Right cardiac atrium (tissue), 5 donors: ENCODE measurements around the gene ZNF880. TPM values are rescaled to one million over a fixed set of nuclear protein-coding genes. Genes with fewer than 3 reads are reported as not detected.

Source experiments
- ATAC-seq, 2 donors: fragments of 200-7000 bp; cut with Tn5 transposase; one replicate each; pipeline versions ENCODE4 v1.8.0 to v1.9.1; 2020; ENCODE audit warnings: moderate library complexity in 2 of 2, mild to moderate bottlenecking in 1 of 2
- DNase-seq, 3 donors: peaks; one replicate each; pipeline ENCODE4 v3.0.0-alpha.2; 2020
- H3K27ac ChIP-seq: one replicate; pipeline ENCODE4 v1.5.1; 2013; ENCODE audit warnings: mild to moderate bottlenecking, low read length, control low read depth, moderate library complexity
- H3K27me3 ChIP-seq: one replicate; pipeline ENCODE4 v1.6.1; 2013; ENCODE audit not compliant: control insufficient read depth, insufficient read depth
- H3K4me1 ChIP-seq: one replicate; pipeline ENCODE4 v1.6.1; 2013; ENCODE audit warnings: low read length; ENCODE audit not compliant: control insufficient read depth, insufficient read depth
- H3K4me3 ChIP-seq: one replicate; pipeline ENCODE4 v1.5.1; 2013; ENCODE audit warnings: low read length, control low read depth
- H3K9me3 ChIP-seq: one replicate; pipeline ENCODE4 v1.6.1; 2013; ENCODE audit warnings: low read length; ENCODE audit not compliant: control insufficient read depth
- WGBS: extraction: QIAGEN DNeasy Blood & Tissue Kit; methylation state at CpG from one replicate; pipeline ENCODE4 v1.1.7; 2013; 5-methylcytosine and 5-hydroxymethylcytosine counted together
- intact Hi-C, 4 donors: fragments of 100-400 bp; cut with DNase I; formaldehyde crosslinking; loops; one replicate each; pipeline versions ENCODE4 v1.11.0 to v1.14.0; 2022 to 2023
- polyA plus RNA-seq: library from polyadenylated mRNA; stranded (reverse); fragments of 200-250 nt; gene quantifications from one replicate; pipeline ENCODE4 v1.2.3, GENCODE V29; 2013
- total RNA-seq, 4 donors: library from RNA; stranded (reverse); fragmentation: NEBNext Ultra II Directional; extraction: Animal tissue kit (Norgen Biotek cat#: 25700); gene quantifications; one replicate each; pipeline ENCODE4 v1.2.1, GENCODE V29; 2021
- donor health status: healthy with polysubstance abuse.
- donor health status: DM: no; HTN: yes; CAD: no.
- donor health status: DM: no; HTN: no; CAD: no.
- donor health status: DM: no; HTN: yes; CAD: no; lungs with severe emphysema.
- donor health status: DM: yes; HTN: yes; CAD: no.

The ZNF880 gene
- total and polyA plus RNA-seq, 5 donors, result 18.1 to 24.1 (median 18.3) TPM

GRCh38 chr19:52366414-52366824 is 3.3 kb upstream of the ZNF880 start:
- intact Hi-C loops, result no loop called here
- ATAC-seq, result no peak
- 98% methylated on average over 8 of the region's 8 CpGs for WGBS

GRCh38 chr19:52370341-52370710 is 603 bp downstream of the ZNF880 start:
- peak overlapping the region; percentile 95 for H3K4me3 ChIP-seq
- H3K9me3 ChIP-seq, result peaks cover 6% of the 10 kb centered on the region
- intact Hi-C loops, result no loop called here
- H3K27me3 ChIP-seq, result no peaks in the 10 kb centered on the region
- H3K4me1 ChIP-seq, result no peaks in the 10 kb centered on the region
- WGBS, result 38% methylated on average over 7 of the region's 7 CpGs
- DNase-seq (no peak), ATAC-seq (no peak)
- H3K27ac ChIP-seq, result peak overlapping the region; percentile 98

More at GRCh38 chr19:52366414-52366824, 3.3 kb upstream of the ZNF880 start:
- Histone ChIP-seq H3K4me3 (no peak overlapping the region), H3K9me3 (peaks cover 6% of the 10 kb centered on the region), H3K4me1 (no peaks in the 10 kb centered on the region), H3K27me3 (no peaks in the 10 kb centered on the region), H3K27ac (no peak overlapping the region)
- DNase-seq, result no peak

GRCh38 chr19:52391135-52391534 is 21.4 kb downstream of the ZNF880 start:
- ATAC-seq, result no peak
- Histone ChIP-seq H3K27me3 (no peaks in the 10 kb centered on the region), H3K27ac (no peak overlapping the region), H3K4me3 (no peak overlapping the region), H3K4me1 (no peaks in the 10 kb centered on the region), H3K9me3 (peaks cover 4% of the 10 kb centered on the region)
- intact Hi-C loops, result no loop called here
- 61% methylated on average over 1 of the region's 1 CpG for WGBS
- DNase-seq, result no peak

DNA sequence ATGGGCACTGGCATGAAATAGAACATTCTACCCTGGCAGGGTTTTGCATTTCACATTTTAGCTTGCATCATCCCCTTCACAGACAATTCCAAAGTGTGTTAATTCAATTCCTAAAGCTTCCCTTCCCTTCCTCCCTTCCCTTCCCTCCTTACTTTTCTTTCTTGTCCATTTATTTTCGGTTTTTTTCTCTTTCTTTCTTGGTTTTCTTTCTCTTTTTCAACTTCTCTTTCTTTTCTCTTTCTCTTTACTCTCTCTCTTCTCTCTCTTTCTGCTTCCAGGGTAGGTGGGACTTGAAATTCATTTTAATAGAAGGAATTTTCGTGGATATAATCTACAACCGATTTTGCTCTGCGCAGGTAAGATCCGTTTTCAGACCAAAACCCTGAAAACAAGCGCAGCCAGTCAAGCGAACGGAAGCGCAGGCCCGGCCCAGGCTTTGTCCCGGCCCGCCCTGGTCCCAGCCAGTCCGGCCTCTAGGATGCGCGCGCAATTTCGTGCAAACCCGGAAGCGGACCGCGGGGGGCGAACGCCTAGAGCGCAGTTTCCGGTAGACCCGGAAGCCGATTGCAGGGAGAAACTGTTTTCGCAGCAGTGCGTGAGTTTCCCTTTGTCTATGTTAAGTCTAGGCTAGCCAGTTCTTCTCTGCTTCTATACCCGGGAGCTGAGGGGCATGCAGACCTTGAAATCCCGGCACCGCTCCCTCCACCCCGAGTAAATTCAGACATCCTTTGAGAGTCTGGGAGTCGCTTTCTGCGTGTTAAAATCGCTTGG is 27.8 kb downstream of the ZNF880 start, which contains the start of gene ZNF528:
Gene ZNF528 (plus strand): TSS at position 540 of the 771 bp plus-strand sequence. CDS start 4,165 bp downstream, outside the sequence.
- H3K9me3 ChIP-seq, result no peaks in the 10 kb centered on the region
- no peaks in the 10 kb centered on the region for H3K27me3 ChIP-seq
- peak; percentile 100 for ATAC-seq
- peak; percentile 97 to 99 (median 99) for DNase-seq
- H3K4me3 ChIP-seq, result peak within 1 kb of the TSS; percentile 84
- no peaks in the 10 kb centered on the region for H3K4me1 ChIP-seq
- intact Hi-C loops, result no loop called here
- WGBS, result under 1% methylated on average over 36 of the region's 36 CpGs
- H3K27ac ChIP-seq, result peak within 1 kb of the TSS; percentile 54

- peak in 1 of 3 donors; percentile 34 for DNase-seq
- Histone ChIP-seq H3K4me3 (peak overlapping the region; percentile 84), H3K9me3 (no peaks in the 10 kb centered on the region), H3K27me3 (no peaks in the 10 kb centered on the region), H3K4me1 (no peaks in the 10 kb centered on the region), H3K27ac (peak overlapping the region; percentile 54)
- ATAC-seq, result peak; percentile 24 to 52
- 5% methylated on average over 14 of the region's 14 CpGs for WGBS
- intact Hi-C loops, result no loop called here
Observed at GRCh38 chr19:52398081-52398441, 28.3 kb downstream of the ZNF880 start.

DNA sequence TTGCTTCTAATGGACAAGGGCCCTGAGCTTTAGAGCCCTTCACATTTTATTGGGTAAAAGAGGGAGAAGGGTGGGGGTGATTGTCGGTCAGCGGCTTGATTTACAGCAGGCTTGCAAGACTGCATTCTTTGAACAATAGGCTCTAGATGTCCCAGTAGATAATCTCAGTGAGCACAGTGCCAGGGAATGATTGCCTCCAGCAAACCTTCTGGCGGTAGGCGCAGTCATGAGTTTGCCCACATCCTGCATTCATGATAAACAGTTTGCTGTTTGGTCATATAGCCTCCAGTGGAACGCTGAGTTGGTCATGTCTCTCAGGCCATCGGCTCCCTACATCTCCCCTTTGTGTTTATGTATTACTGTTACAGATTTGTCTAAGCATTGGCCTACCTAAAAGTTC is 40.6 kb downstream of the ZNF880 start:
- WGBS, result 99% methylated on average over 6 of the region's 6 CpGs
- DNase-seq, result no peak
- intact Hi-C loops, result no loop called here
- Histone ChIP-seq H3K9me3 (peaks cover 23% of the 10 kb centered on the region), H3K4me1 (no peaks in the 10 kb centered on the region), H3K27me3 (no peaks in the 10 kb centered on the region), H3K27ac (no peak overlapping the region), H3K4me3 (no peak overlapping the region)
- no peak for ATAC-seq

DNA sequence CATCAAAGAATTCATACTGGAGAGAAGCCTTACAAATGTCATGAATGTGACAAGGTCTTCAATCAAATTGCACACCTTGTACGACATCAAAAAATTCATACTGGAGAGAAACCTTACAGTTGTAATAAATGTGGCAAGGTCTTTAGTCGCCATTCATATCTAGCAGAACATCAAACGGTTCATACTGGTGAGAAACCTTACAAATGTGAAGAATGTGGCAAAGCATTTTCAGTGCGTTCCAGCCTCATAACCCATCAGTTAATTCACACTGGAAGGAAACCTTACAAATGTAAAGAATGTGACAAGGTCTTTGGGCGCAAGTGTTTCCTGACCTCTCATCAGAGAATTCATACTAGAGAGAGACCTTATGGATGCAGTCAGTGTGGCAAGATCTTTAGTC is 46.0 kb downstream of the ZNF880 start:
- Histone ChIP-seq H3K4me1 (no peaks in the 10 kb centered on the region), H3K4me3 (no peak overlapping the region), H3K27ac (no peak overlapping the region), H3K27me3 (no peaks in the 10 kb centered on the region), H3K9me3 (peaks cover 20% of the 10 kb centered on the region)
- DNase-seq, result no peak
- 97% methylated on average over 5 of the region's 5 CpGs for WGBS
- intact Hi-C loops, result no loop called here
- no peak for ATAC-seq

DNA sequence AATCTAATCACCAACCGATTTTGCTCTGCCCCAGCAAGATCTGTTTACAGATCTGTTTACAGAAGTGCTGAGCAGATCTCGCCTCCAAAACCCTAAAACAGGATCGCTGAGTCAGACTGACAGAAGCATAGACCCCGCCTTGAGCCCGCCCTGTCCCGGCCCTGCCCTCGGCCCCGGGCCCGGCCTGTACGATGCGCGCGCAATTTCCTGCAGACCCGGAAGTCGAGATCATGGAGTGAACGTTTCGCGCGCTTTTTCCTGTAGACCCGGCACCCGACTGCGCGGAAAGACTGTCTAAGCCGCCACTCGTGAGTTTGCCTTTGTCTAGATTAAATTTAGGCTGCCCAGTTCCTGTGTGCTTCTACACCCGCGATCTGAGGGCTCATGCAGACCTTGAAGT is 59.2 kb downstream of the ZNF880 start, which contains the start of gene ZNF534:
Gene ZNF534 (plus strand): TSS at position 212 of the 400 bp plus-strand sequence. CDS start 2,327 bp downstream, outside the sequence.
- H3K4me3 ChIP-seq, result no peak within 1 kb of the TSS
- intact Hi-C loops, result no loop called here
- no peaks in the 10 kb centered on the region for H3K4me1 ChIP-seq
- ATAC-seq (no peak), DNase-seq (no peak)
- WGBS, result 53% methylated on average over 27 of the region's 27 CpGs
- no peaks in the 10 kb centered on the region for H3K9me3 ChIP-seq
- H3K27me3 ChIP-seq, result no peaks in the 10 kb centered on the region
- no peak within 1 kb of the TSS for H3K27ac ChIP-seq

Other genes with a start within 250 kb of the ZNF880 start
- gene ZNF616, start 230.0 kb upstream of the ZNF880 start, total RNA-seq, result 1 to 10 TPM; 5.7 to 8.2 (median 6.6) TPM
- 1.6 TPM for gene ZNF616, start 230.0 kb upstream of the ZNF880 start, polyA plus RNA-seq
- 1 to 10 TPM; 5.6 to 9.4 (median 8.6) TPM for gene ZNF836, start 198.3 kb upstream of the ZNF880 start, total RNA-seq
- 3.4 TPM for gene ZNF836, start 198.3 kb upstream of the ZNF880 start, polyA plus RNA-seq
- gene PPP2R1A, start 179.9 kb upstream of the ZNF880 start, total RNA-seq, result 100 to 1,000 TPM; 370 to 446 (median 409) TPM
- gene PPP2R1A, start 179.9 kb upstream of the ZNF880 start, polyA plus RNA-seq, result 235 TPM
- 10 to 100 TPM; 11.5 to 14.9 (median 12.4) TPM for gene ZNF766, start 100.3 kb upstream of the ZNF880 start, total RNA-seq
- 3.8 TPM for gene ZNF766, start 100.3 kb upstream of the ZNF880 start, polyA plus RNA-seq
- 10 to 100 TPM; 17.3 to 21.8 (median 18.5) TPM for gene ZNF480, start 72.8 kb upstream of the ZNF880 start, total RNA-seq
- gene ZNF480, start 72.8 kb upstream of the ZNF880 start, polyA plus RNA-seq, result 13.4 TPM
- gene ZNF610, start 33.7 kb upstream of the ZNF880 start, total RNA-seq, result 1 to 10 TPM; 1.4 to 3.4 (median 3.3) TPM
- gene ZNF610, start 33.7 kb upstream of the ZNF880 start, polyA plus RNA-seq, result 2.8 TPM
- 10 to 100 TPM; 17.9 to 21.3 (median 19.4) TPM for gene ZNF528, start 27.9 kb downstream of the ZNF880 start, total RNA-seq
- gene ZNF528, start 27.9 kb downstream of the ZNF880 start, polyA plus RNA-seq, result 14.4 TPM
- gene ZNF534, start 59.2 kb downstream of the ZNF880 start, total RNA-seq, result under 1 TPM; 0.50 to 0.59 (median 0.55) TPM
- 0.34 TPM for gene ZNF534, start 59.2 kb downstream of the ZNF880 start, polyA plus RNA-seq
- gene ZNF578, start 83.6 kb downstream of the ZNF880 start, total RNA-seq, result 1 to 10 TPM; 2.3 to 4.8 (median 2.9) TPM
- gene ZNF578, start 83.6 kb downstream of the ZNF880 start, polyA plus RNA-seq, result 1.2 TPM
- 10 to 100 TPM; 27.6 to 34.2 (median 30.3) TPM for gene ZNF808, start 157.7 kb downstream of the ZNF880 start, total RNA-seq
- 9.0 TPM for gene ZNF808, start 157.7 kb downstream of the ZNF880 start, polyA plus RNA-seq
- 10 to 100 TPM; 16.2 to 19.7 (median 19.1) TPM for gene ZNF701, start 200.4 kb downstream of the ZNF880 start, total RNA-seq
- 11.5 TPM for gene ZNF701, start 200.4 kb downstream of the ZNF880 start, polyA plus RNA-seq